H7 (cell line): Measurements from ENCODE around the gene CLN3. TPM values are rescaled to one million over a fixed set of nuclear protein-coding genes. Genes with fewer than 3 reads are reported as not detected.

Experiments used
- DNase-seq: peaks from one replicate; pipeline ENCODE4 v3.0.0; 2012
- H3K27me3 ChIP-seq: 2 replicates; pipeline ENCODE4 v1.6.0; 2011; ENCODE audit warnings: mild to moderate bottlenecking, low read length; ENCODE audit not compliant: control insufficient read depth, insufficient read depth
- H3K36me3 ChIP-seq: replicated peaks from 2 replicates; pipeline ENCODE4 v1.5.1; 2011; ENCODE audit warnings: low read length; ENCODE audit not compliant: control insufficient read depth, insufficient read depth
- H3K4me3 ChIP-seq: 2 replicates; pipeline ENCODE4 v1.5.1; 2011; ENCODE audit warnings: low read depth, mild to moderate bottlenecking, control low read depth, low read length, moderate library complexity; ENCODE audit not compliant: insufficient read depth
- total RNA-seq: library from RNA; depleted of rRNA; stranded (reverse); fragments of >200 nt; shearing (Covaris generic); gene quantifications from 2 replicates; pipeline ENCODE4 v1.2.3, GENCODE V29; 2014

The CLN3 gene
- total RNA-seq, 1 experiment from 2014 or later, result 23.0 TPM

DNA sequence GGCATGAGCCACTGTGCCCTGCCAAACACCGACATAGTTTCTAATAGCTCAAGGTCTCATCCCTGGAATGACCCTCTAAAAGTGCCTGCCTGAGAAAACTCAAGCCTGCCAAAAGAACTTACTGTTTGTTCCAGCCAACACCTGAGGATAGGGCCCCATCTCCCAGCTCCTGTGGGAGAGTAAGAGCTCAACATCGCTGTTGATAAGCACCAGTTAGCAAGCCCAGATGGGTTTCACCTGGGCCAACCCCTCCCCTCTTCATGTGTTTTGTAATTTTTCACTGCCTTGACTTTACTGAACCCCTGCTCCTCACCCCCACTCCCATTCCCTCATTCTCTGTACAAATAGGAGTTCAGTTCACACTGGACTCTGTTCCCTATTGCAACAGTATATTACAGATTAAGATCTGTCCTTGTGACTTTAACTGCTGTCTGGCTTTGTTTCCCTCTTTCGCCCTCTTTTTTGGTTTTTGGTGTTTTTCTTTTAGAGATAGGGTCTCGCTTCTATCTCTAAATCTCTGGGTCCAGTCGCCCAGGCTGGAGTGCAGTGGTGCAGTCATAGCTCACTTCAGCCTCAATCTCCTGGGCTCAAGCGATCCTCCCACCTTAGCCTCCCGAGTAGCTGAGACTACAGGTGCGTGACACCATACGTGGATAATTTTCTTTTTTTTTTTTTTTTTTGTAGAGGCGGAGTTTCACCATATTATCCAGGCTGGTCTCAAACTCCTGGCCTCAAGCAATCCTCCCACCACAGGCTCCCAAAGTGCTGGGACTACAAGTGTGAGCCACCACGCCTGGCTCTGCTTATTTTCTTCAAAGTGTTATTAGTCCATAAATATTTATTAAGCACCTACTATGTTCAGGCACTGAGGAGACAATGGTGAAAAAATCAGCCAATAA, 34.6 kb upstream of the CLN3 start:
- H3K36me3 ChIP-seq, result no peaks in the 10 kb centered on the region
- H3K4me3 ChIP-seq, result no peak overlapping the region
- H3K27me3 ChIP-seq, result no peaks in the 10 kb centered on the region
- no peak for DNase-seq

- H3K36me3 ChIP-seq, result no peaks in the 10 kb centered on the region
- no peaks in the 10 kb centered on the region for H3K27me3 ChIP-seq
- H3K4me3 ChIP-seq, result no peak overlapping the region
- DNase-seq, result no peak
These were observed 32.9 kb upstream of the CLN3 start for GRCh38 chr16:28524681-28525171.

GRCh38 chr16:28522792-28523191, 30.9 kb upstream of the CLN3 start:
- H3K4me3 ChIP-seq, result no peak overlapping the region
- no peak for DNase-seq
- H3K36me3 ChIP-seq, result no peaks in the 10 kb centered on the region
- H3K27me3 ChIP-seq, result no peaks in the 10 kb centered on the region

- Histone ChIP-seq H3K36me3 (no peaks in the 10 kb centered on the region), H3K4me3 (no peak overlapping the region)
- no peak for DNase-seq
These were observed 29.6 kb upstream of the CLN3 start for GRCh38 chr16:28521436-28521835.

GRCh38 chr16:28520672-28521071, 28.8 kb upstream of the CLN3 start:
- H3K27me3 ChIP-seq, result no peaks in the 10 kb centered on the region
- H3K36me3 ChIP-seq, result no peaks in the 10 kb centered on the region
- DNase-seq, result no peak
- H3K4me3 ChIP-seq, result no peak overlapping the region

More at GRCh38 chr16:28521436-28521835, 29.6 kb upstream of the CLN3 start:
- H3K27me3 ChIP-seq, result no peaks in the 10 kb centered on the region

- no peak overlapping the region for H3K4me3 ChIP-seq
- H3K36me3 ChIP-seq, result no peaks in the 10 kb centered on the region
- no peaks in the 10 kb centered on the region for H3K27me3 ChIP-seq
- DNase-seq, result no peak
These were observed 22.4 kb upstream of the CLN3 start for GRCh38 chr16:28514246-28514645.

- DNase-seq, result no peak
These were observed 21.8 kb upstream of the CLN3 start for GRCh38 chr16:28513484-28514181.

DNA sequence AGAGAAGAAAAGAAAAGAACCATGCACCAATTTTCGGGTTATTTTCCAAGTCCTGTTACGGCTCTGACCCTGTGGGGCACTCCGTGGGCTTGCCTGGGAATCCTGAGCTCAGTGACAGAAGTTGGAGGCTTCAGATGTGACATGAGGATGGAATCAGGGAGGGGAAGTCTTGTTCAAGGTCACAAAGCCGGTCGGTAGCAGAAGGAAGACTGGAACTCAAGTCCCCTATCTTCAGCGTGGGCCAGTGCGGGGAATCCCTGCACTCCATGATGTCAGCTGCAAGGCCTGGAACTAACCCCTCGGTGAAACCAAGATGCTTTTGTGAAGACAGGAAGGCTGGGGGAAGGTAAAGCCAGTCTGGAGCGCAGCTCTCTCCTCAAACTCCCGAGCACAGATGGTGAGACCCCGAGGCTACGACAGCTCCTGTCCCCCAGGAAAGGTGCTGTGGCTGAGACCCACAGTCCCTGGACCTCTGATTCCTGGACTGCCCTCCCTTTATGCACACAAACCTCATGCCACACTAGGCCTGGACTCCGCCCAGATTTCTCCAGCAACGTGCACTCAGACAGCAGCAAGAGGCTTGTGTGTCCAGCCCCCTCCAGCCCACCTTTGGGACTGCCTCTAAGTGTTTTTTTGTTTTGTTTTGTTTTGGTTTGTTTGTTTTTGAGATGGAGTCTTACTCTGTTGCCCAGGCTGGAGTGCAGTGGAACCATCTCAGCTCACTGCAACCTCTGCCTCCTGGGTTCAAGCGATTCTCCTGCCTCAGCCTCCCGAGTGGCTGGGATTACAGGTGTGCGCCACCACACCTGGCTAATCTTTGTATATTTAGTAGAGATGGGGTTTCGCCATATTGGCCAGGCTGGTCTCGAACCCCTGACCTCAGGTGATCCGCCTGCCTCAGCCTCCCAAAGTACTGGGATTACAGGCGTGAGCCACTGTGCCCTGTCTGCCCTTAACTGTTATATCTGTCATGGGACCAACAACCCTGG, 20.2 kb upstream of the CLN3 start:
- no peak for DNase-seq

More at GRCh38 chr16:28513484-28514181, 21.8 kb upstream of the CLN3 start:
- Histone ChIP-seq H3K4me3 (no peak overlapping the region), H3K27me3 (no peaks in the 10 kb centered on the region), H3K36me3 (no peaks in the 10 kb centered on the region)

DNA sequence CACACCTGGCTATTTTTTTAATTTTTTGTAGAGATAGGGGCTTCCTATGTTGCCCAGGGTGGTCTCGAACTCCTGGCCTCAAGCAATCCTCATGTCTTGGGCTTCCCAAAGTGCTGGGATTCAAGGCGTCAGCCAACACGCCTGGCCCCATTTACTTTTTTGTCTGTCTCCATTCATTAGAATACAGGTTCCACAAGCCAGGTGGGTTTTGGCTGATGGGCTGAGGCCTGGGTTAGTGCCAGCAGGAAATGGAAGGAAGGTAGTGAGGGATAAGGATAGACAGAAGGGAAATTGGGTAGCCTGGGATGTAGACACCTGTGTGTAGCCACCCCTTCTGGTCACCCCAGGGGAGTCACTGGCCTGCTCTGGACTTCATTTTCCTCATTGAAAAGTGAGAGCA, 19.2 kb upstream of the CLN3 start:
- Histone ChIP-seq H3K36me3 (no peaks in the 10 kb centered on the region), H3K27me3 (no peaks in the 10 kb centered on the region), H3K4me3 (no peak overlapping the region)
- DNase-seq, result no peak

More for the DNA sequence above, 20.2 kb upstream of the CLN3 start:
- H3K36me3 ChIP-seq, result no peaks in the 10 kb centered on the region
- no peaks in the 10 kb centered on the region for H3K27me3 ChIP-seq
- H3K4me3 ChIP-seq, result no peak overlapping the region

- Histone ChIP-seq H3K36me3 (no peaks in the 10 kb centered on the region), H3K27me3 (no peaks in the 10 kb centered on the region; the same call in 1 of the 2 replicates), H3K4me3 (no peak overlapping the region)
- no peak for DNase-seq
These were observed 13.7 kb upstream of the CLN3 start for GRCh38 chr16:28505489-28506137.

GRCh38 chr16:28504707-28505404, 13.0 kb upstream of the CLN3 start:
- Histone ChIP-seq H3K36me3 (no peaks in the 10 kb centered on the region), H3K27me3 (no peaks in the 10 kb centered on the region; the same call in 1 of the 2 replicates), H3K4me3 (no peak overlapping the region)
- no peak for DNase-seq

DNA sequence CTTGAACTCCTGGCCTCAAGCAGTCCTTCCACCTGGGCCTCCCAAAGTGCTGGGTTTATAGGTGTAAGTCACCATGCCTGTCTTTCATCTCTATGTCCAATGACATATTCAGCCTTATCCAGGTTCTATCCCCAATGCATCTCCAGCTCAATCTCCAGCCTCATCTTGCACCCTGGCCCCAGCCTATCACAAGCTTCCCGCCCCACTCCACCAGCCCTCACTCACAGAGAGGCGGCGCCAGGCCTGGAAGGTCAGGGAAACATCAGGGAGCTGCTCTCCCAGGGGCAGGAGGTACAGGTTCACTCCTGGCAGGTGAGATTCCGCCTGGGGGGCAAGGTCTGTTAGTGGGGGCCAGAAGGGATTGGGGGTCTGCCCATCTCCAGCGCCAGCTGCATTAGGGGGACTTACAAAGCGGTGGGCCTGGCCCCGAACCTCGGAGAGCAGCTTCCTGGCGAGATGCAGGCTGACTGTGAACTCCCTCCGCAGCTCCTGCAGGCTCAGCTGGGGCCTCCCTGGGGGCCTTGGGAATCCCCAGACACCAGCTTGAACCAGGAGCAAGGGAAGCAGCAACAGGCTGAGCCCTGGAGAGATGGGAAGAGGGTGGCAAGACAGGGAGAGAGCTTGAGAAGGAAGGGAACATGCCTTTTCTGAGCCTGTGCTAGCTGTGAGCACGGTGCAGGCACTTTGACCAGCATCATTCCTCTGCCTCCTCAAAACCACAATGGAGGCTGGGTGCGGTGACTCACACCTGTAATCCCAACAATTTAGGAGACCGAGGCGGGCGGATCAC, 11.8 kb upstream of the CLN3 start:
- Histone ChIP-seq H3K27me3 (no peaks in the 10 kb centered on the region; the same call in 1 of the 2 replicates), H3K4me3 (no peak overlapping the region), H3K36me3 (no peaks in the 10 kb centered on the region)
- DNase-seq, result peak; percentile 60
